Gastroesophageal sphincter (tissue), 4 donors: ENCODE measurements around the gene DPEP2. TPM values are rescaled to one million over a fixed set of nuclear protein-coding genes. Genes with fewer than 3 reads are reported as not detected.
A peak's percentile ranks its signal among the peaks of the same experiment; 100 is the strongest.

Source experiments
- ATAC-seq: fragments of 150-250 bp; one replicate; pipeline ENCODE4 v1.9.1; 2016; ENCODE audit warnings: mild to moderate bottlenecking, moderate library complexity
- H3K27ac ChIP-seq, 4 donors: fragments of 200-600 bp; sonication (generic) in 3 of 4; 1 replicate in 3 of 4; 2 replicates in 1 of 4; pipeline ENCODE4 v1.5.1; 2016 to 2019
- H3K27me3 ChIP-seq: fragments of 200-600 bp; sonication (generic); one replicate; pipeline ENCODE4 v1.5.1; 2019
- H3K36me3 ChIP-seq, 2 donors: fragments of 200-600 bp; sonication (generic); one replicate each; pipeline ENCODE4 v1.5.1; 2019; ENCODE audit warnings: control low read depth in 1 of 2
- H3K4me1 ChIP-seq, 3 donors: fragments of 200-600 bp; sonication (generic); 1 replicate in 2 of 3; 2 replicates in 1 of 3; pipeline ENCODE4 v1.5.1; 2016 to 2019; ENCODE audit warnings: control low read depth in 2 of 3
- H3K4me3 ChIP-seq, 2 donors: fragments of 200-600 bp; sonication (generic); one replicate each; pipeline ENCODE4 v1.5.1; 2019; ENCODE audit warnings: mild to moderate bottlenecking in 1 of 2, moderate library complexity in 1 of 2
- H3K9me3 ChIP-seq, 3 donors: fragments of 200-600 bp; sonication (generic); one replicate each; pipeline ENCODE4 v1.5.1; 2017 to 2019; ENCODE audit warnings: control low read depth in 2 of 3
- EP300 ChIP-seq: sonication (generic); formaldehyde crosslinking; IDR thresholded peaks from one replicate; pipeline ENCODE4 v1.6.1; 2017; ENCODE audit warnings: antibody characterized with exemption, mild to moderate bottlenecking
- POLR2A ChIP-seq, 2 donors: fragments of 450-650 bp; IDR thresholded peaks; one replicate each; pipeline ENCODE4 v1.6.1; 2017; ENCODE audit warnings: antibody characterized with exemption in 2 of 2, mild to moderate bottlenecking in 2 of 2, moderate library complexity in 1 of 2
- POLR2AphosphoS5 ChIP-seq: sonication (generic); formaldehyde crosslinking; IDR thresholded peaks from one replicate; pipeline ENCODE4 v1.6.1; 2017; ENCODE audit warnings: antibody characterized with exemption
- WGBS, 2 donors: methylation state at CpG; one replicate each; pipeline ENCODE4 v1.1.5; 2018; ENCODE audit warnings: low coverage in 1 of 2; 5-methylcytosine and 5-hydroxymethylcytosine counted together
- total RNA-seq, 4 donors: library from RNA; depleted of rRNA; stranded (reverse); fragments of >200 nt; gene quantifications; one replicate each; pipeline ENCODE4 v1.1.0, GENCODE V29; 2016
- TF ChIP-seq, protein P1 (sequence below), 4 experiments: fragments of 200-600 bp in 2 of 4; fragments of 450-650 bp in 2 of 4; sonication (generic) in 1 of 4; IDR thresholded peaks; one replicate each; pipeline ENCODE4 v1.5.1; 2017 to 2019; ENCODE audit warnings: antibody characterized with exemption in 4 of 4, mild to moderate bottlenecking in 2 of 4, moderate library complexity in 2 of 4

DPEP2 gene
- total RNA-seq, 4 donors from 2014 or later: 1.0 to 3.0 (median 1.8) TPM

DNA sequence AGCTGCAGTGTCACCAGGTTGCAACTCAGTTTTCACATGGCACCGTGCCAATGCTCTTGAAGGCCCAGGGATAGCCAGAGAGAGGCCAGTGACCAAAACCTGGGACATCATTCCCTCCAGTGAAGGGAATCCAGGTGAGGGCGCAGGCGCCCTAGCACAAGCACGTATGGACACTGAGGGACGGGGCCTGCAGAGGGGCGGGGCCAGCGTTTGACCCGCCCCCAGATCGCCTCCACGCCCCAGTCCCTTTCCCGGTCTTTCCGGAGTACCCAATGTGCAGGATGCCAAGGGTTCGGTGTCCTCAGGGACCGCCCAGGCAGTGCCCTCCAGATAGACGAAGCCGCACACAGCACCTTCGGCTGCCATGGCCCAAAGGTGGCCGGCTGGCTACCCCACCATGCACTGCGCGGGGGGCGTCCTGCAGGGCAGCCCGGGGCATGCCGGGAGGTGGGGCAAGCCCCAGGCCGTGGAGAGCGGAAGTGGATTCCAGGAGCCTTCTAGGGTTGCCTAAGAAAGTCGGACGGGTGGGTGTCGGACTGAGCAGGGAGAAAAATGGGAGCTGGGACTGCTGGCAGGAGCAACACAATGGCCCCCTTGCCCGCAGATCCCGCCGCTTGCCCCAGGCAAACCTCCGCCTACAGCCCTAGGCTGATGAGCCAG lies 35.5 kb downstream of the DPEP2 start:
- Histone ChIP-seq H3K9me3 (no peaks in the 10 kb centered on the region), H3K36me3 (peaks cover 0 to 48% of the 10 kb centered on the region in 2 donors), H3K27ac (peak overlapping the region in 3 of 4 donors; percentile 98 to 100 (median 100)), H3K4me3 (no peak overlapping the region), H3K4me1 (peaks cover 0 to 88% (median 63%) of the 10 kb centered on the region in 3 donors), H3K27me3 (no peaks in the 10 kb centered on the region)
- ATAC-seq: no peak
- 10 to 68% methylated on average over 2 to 8 of the region's 32 CpGs for WGBS, 2 donors
- no peak for TF ChIP-seq POLR2A (IDR thresholded peaks at IDR 0.05)

DNA sequence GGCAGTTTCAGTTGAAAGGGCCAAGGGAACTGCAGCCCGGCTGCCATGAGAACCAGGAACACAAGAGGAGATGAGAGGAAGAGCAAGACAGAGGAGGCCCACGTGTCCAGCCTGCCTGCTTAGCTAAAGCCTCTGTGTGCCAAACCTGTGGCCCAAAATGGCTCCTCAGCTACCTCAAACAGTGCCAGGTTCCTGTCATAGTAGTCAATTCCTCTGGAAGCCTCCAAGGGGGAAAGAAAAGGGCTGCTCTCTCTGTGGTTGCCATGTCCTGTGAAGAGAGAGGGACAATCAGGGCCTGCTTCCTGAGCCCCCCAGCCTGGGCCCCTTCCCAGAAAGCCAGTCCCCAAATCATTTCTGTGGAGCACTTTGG lies 36.0 kb downstream of the DPEP2 start:
- H3K9me3 ChIP-seq: no peaks in the 10 kb centered on the region
- no peak overlapping the region for H3K4me3 ChIP-seq
- H3K36me3 ChIP-seq: peaks cover 0 to 53% of the 10 kb centered on the region in 2 donors
- peaks cover 0 to 94% (median 63%) of the 10 kb centered on the region in 3 donors for H3K4me1 ChIP-seq
- H3K27me3 ChIP-seq: no peaks in the 10 kb centered on the region
- TF ChIP-seq POLR2AphosphoS5 (no peak), EP300 (no peak)
- TF ChIP-seq, protein P1, sequence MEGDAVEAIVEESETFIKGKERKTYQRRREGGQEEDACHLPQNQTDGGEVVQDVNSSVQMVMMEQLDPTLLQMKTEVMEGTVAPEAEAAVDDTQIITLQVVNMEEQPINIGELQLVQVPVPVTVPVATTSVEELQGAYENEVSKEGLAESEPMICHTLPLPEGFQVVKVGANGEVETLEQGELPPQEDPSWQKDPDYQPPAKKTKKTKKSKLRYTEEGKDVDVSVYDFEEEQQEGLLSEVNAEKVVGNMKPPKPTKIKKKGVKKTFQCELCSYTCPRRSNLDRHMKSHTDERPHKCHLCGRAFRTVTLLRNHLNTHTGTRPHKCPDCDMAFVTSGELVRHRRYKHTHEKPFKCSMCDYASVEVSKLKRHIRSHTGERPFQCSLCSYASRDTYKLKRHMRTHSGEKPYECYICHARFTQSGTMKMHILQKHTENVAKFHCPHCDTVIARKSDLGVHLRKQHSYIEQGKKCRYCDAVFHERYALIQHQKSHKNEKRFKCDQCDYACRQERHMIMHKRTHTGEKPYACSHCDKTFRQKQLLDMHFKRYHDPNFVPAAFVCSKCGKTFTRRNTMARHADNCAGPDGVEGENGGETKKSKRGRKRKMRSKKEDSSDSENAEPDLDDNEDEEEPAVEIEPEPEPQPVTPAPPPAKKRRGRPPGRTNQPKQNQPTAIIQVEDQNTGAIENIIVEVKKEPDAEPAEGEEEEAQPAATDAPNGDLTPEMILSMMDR (IDR thresholded peaks at IDR 0.05): no peak
- peak overlapping the region in 3 of 4 donors; percentile 98 to 100 (median 100) for H3K27ac ChIP-seq
- WGBS, 2 donors: 52% methylated on average over 2 of the region's 2 CpGs; no CpG with 5 or more reads in 1 of the 2 donors
- no peak for ATAC-seq

DNA sequence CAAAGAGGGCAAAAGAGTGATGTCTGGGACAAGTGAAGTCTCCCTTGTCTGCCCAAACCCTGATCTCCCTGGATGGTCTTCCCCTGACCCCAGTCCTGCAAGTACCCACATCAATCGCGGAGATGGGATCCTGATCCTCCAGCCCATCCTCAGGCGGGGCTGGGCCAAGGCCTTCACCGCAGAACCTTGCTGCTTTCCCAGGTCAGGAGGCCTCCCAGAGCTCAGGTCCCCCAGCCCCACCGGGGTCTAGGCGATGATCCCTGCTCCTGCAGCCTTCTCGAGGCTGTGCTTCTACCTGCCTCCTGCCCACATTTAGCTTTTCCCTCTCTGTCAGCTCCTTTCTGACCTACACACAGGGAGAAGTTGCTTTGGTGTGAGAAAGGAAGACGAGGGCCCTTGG lies 37.1 kb downstream of the DPEP2 start:
- Histone ChIP-seq H3K36me3 (peaks cover 0 to 65% of the 10 kb centered on the region in 2 donors), H3K4me3 (no peak overlapping the region), H3K27me3 (no peaks in the 10 kb centered on the region), H3K9me3 (no peaks in the 10 kb centered on the region), H3K4me1 (peaks cover 0 to 90% (median 63%) of the 10 kb centered on the region in 3 donors), H3K27ac (peak overlapping the region in 3 of 4 donors; percentile 76 to 100 (median 98))
- TF ChIP-seq POLR2AphosphoS5: no peak
- TF ChIP-seq, protein P1 (IDR thresholded peaks at IDR 0.05): no peak
- no peak for TF ChIP-seq POLR2A (IDR thresholded peaks at IDR 0.05)
- no peak for TF ChIP-seq EP300
- 83% methylated on average over 1 of the region's 8 CpGs; no CpG with 5 or more reads in 1 of the 2 donors for WGBS, 2 donors
- no peak for ATAC-seq

DNA sequence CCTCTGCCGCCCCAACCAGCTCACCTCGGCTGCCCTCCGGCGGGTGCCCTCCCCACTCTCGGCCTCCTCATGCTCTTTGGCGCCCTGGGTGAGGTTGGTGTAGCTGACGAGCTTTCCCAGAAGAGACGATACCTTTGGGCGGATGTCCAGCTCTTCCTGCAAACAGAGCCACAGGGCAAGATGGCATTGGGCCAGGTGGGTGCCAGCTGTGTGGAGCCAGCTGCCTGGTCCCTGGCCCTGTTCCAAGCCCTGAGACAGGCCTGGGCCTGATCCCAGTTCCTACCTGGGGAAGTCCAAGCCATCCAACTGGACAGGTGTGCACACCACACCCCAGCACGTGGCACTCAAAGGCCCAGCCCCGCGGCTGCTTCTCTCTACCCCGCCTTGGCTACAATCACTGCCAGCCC lies 37.7 kb downstream of the DPEP2 start:
- no peaks in the 10 kb centered on the region for H3K9me3 ChIP-seq
- peaks cover 0 to 70% of the 10 kb centered on the region in 2 donors for H3K36me3 ChIP-seq
- no peak for TF ChIP-seq EP300
- TF ChIP-seq POLR2AphosphoS5: no peak
- TF ChIP-seq, protein P1 (IDR thresholded peaks at IDR 0.05): no peak
- TF ChIP-seq POLR2A (IDR thresholded peaks at IDR 0.05): no peak
- ATAC-seq: no peak
- no peak overlapping the region for H3K4me3 ChIP-seq
- WGBS, 2 donors: 33% methylated on average over 1 of the region's 13 CpGs; no CpG with 5 or more reads in 1 of the 2 donors
- H3K27me3 ChIP-seq: no peaks in the 10 kb centered on the region
- peaks cover 0 to 84% (median 57%) of the 10 kb centered on the region in 3 donors for H3K4me1 ChIP-seq
- peak overlapping the region in 3 of 4 donors; percentile 76 to 100 (median 98) for H3K27ac ChIP-seq

DNA sequence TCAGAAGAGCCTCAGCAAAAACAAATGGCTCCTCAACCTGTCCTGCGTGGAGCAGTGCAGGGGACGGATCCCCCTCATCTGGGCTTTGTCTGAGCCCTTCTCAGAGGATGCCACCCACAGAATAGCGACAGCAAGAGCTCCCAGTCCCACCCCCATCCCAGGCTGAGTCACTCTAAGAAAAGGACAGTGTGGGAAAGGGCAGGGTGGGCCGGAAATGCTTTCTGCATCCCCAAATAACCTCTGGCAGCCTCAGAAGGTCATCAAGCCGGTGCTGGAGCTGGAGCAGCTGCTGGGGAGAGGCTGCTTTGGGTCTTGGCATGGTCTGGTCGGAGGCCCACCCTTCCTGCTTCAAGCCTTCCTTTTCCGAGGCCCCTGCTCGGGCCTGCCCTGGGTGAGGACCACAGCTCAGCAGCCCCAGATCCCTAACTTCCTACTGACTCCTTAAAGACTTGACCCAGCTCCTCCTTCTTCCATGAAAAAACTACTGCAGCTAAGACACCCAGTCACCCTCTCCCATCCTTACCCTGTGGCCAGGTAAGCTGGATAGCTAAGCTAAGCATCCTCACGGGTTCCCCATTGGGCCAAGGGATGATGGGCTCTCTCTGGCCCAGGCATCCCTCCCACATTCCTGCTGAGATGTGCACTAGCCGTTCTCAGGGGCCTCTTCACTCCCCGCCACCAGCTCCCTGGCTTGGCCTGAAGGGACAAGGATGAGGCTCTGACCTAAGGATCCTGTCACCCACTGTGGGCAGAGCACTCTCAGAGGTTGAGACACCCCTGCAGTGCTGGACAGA lies 39.6 kb downstream of the DPEP2 start:
- H3K36me3 ChIP-seq: peaks cover 0 to 89% of the 10 kb centered on the region in 2 donors
- no peaks in the 10 kb centered on the region for H3K27me3 ChIP-seq
- no peak overlapping the region for H3K4me3 ChIP-seq
- peaks cover 0 to 70% (median 41%) of the 10 kb centered on the region in 3 donors for H3K4me1 ChIP-seq
- peak; percentile 88 for ATAC-seq
- no peaks in the 10 kb centered on the region for H3K9me3 ChIP-seq
- WGBS, 2 donors: 38 to 40% methylated on average over 1 to 2 of the region's 11 CpGs
- TF ChIP-seq EP300: no peak
- peak; percentile 76 for TF ChIP-seq POLR2AphosphoS5
- no peak for TF ChIP-seq POLR2A (IDR thresholded peaks at IDR 0.05)
- TF ChIP-seq, protein P1 (IDR thresholded peaks at IDR 0.05): no peak
- H3K27ac ChIP-seq: peak overlapping the region; percentile 2 to 100 (median 87)
